ENCODE data around the gene TBCE. TPM values are rescaled to one million over a fixed set of nuclear protein-coding genes. Genes with fewer than 3 reads are reported as not detected.

TBCE gene
- total and polyA plus RNA-seq, 7 donors: 20.6 to 41.5 (median 26.8) TPM

DNA sequence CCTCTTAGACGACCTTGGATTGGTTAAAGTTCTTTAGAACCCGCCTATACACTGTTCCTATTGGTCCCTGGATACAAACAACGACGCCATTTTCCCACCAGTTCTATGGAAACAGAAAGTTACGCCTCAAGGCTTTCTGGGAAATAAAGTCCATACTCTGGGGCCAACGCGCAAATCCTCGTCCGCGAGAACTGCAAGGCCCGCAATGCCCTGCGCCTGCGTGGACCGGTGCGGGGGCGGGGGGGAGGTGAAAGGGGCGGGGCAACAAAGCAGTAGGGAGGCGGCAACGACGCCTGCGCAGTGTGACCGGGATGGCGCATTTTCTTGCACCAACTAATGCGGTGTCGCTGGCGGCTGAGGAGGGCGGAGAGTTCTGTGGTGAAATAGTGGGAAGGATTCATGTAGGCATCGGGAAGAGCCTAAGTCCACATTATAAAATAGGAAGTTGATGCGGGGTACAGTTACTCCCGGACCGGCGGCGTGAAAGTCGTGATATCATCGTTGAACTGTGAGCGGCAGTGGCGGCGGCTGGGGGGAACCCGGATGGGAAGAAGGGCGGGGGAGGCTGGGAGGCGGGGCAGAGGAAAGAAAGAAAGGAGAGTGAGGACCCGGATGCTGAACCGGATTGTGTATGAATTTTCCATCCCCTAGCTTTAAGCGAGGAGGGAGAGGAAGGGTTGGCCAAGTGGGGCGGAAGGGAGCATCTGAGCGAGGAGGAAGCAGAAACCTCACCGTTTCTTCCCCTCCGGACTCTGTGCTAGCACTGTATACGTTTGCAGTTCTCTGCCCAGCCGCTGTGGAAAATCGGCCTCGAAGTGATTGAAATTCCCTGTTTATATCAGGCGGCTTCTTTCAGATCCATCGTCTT lies 38.7 kb upstream of the TBCE start, which contains the start of gene GGPS1:
Gene GGPS1, plus strand, starts transcription at position 300 of the 868 bp plus-strand sequence. CDS start 6,695 bp downstream, outside the sequence.
- peak; percentile 91 to 94 (median 93) for ATAC-seq

GRCh38 chr1:235329139-235329902 lies 37.9 kb upstream of the TBCE start:
- no peaks in the 10 kb centered on the region for H3K27me3 ChIP-seq (ENCODE audit: insufficient read depth in 3 of 3, low read length in 2 of 3)
- H3K4me1 ChIP-seq: peaks cover 54% of the 10 kb centered on the region
- TF ChIP-seq, protein P1, sequence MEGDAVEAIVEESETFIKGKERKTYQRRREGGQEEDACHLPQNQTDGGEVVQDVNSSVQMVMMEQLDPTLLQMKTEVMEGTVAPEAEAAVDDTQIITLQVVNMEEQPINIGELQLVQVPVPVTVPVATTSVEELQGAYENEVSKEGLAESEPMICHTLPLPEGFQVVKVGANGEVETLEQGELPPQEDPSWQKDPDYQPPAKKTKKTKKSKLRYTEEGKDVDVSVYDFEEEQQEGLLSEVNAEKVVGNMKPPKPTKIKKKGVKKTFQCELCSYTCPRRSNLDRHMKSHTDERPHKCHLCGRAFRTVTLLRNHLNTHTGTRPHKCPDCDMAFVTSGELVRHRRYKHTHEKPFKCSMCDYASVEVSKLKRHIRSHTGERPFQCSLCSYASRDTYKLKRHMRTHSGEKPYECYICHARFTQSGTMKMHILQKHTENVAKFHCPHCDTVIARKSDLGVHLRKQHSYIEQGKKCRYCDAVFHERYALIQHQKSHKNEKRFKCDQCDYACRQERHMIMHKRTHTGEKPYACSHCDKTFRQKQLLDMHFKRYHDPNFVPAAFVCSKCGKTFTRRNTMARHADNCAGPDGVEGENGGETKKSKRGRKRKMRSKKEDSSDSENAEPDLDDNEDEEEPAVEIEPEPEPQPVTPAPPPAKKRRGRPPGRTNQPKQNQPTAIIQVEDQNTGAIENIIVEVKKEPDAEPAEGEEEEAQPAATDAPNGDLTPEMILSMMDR (IDR thresholded peaks at IDR 0.05): no peak
- ATAC-seq (peak in 1 of 4 donors; percentile 14), DNase-seq (peak in 1 of 2 donors; percentile 57)
- H3K4me3 ChIP-seq: peak overlapping the region; percentile 90
- WGBS, 3 donors: 3% methylated on average over 24 of the region's 24 CpGs
- no peaks in the 10 kb centered on the region for H3K36me3 ChIP-seq (ENCODE audit: insufficient read depth in 1 of 2, low read depth in 1 of 2)
- intact Hi-C loops (cut with DNase I): loop anchor here in 1 of 2 donors (1.0 to 2.0 kb wide), 3 partner anchors 37 to 88 kb away; partner anchors contain the start of gene TBCE
- H3K27ac ChIP-seq: peak overlapping the region; percentile 82
- H3K9me3 ChIP-seq: no peaks in the 10 kb centered on the region

More for the DNA sequence above, 38.7 kb upstream of the TBCE start, which contains the start of gene GGPS1:
- TF ChIP-seq, protein P1 (IDR thresholded peaks at IDR 0.05): no peak
- 0% methylated on average over 54 of the region's 54 CpGs for WGBS, 3 donors
- intact Hi-C loops (cut with DNase I): loop anchor here in 1 of 2 donors (1.0 to 2.0 kb wide), 3 partner anchors 38 to 89 kb away; partner anchors contain the start of gene TBCE
- Histone ChIP-seq H3K27ac (peak within 1 kb of the TSS; percentile 92), H3K9me3 (no peaks in the 10 kb centered on the region), H3K4me1 (peaks cover 55% of the 10 kb centered on the region), H3K4me3 (peak within 1 kb of the TSS; percentile 90), H3K36me3 (ENCODE audit: insufficient read depth in 1 of 2, low read depth in 1 of 2) (no peaks in the 10 kb centered on the region), H3K27me3 (ENCODE audit: insufficient read depth in 3 of 3, low read length in 2 of 3) (no peaks in the 10 kb centered on the region)
- DNase-seq: peak; percentile 98 to 99

GRCh38 chr1:235330918-235331285 lies 36.3 kb upstream of the TBCE start:
- TF ChIP-seq, protein P1 (IDR thresholded peaks at IDR 0.05): no peak
- Histone ChIP-seq H3K4me3 (peak overlapping the region; percentile 19), H3K36me3 (ENCODE audit: insufficient read depth in 1 of 2, low read depth in 1 of 2) (peaks cover 0 to 9% of the 10 kb centered on the region in 2 donors), H3K27me3 (ENCODE audit: insufficient read depth in 3 of 3, low read length in 2 of 3) (no peaks in the 10 kb centered on the region), H3K4me1 (peaks cover 38% of the 10 kb centered on the region), H3K9me3 (no peaks in the 10 kb centered on the region), H3K27ac (no peak overlapping the region)
- ATAC-seq (no peak), DNase-seq (no peak)
- WGBS, 3 donors: 90 to 93% (median 91%) methylated on average over 5 of the region's 5 CpGs
- intact Hi-C loops (cut with DNase I): loop anchor here in 1 of 2 donors (5.0 kb wide), 1 partner anchor 36 kb away; the partner anchor contains the start of gene TBCE

DNA sequence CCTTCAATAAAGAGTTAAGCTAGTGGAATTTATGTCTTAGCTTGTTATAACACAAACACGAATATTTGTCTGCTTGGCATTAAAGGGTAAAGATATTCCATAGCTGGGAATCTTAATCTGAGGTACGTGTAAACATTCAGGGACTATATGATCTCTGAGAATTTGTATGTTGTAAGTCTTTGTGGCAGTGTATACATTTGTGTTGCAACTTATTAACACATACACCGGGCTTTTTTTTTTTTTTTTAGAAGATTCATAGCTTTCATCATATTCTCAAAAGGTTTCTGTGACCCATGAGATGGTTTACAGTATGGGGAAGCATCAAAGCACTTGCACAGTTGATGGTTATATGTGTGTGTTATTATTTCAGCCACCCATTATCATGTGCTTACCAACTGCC lies 35.8 kb upstream of the TBCE start:
- WGBS, 3 donors: 58 to 67% (median 62%) methylated on average over 3 of the region's 3 CpGs
- H3K4me1 ChIP-seq: peaks cover 33% of the 10 kb centered on the region
- no peak for ATAC-seq

More for the DNA sequence above, 35.8 kb upstream of the TBCE start:
- H3K36me3 ChIP-seq (ENCODE audit: insufficient read depth in 1 of 2, low read depth in 1 of 2): peaks cover 0 to 14% of the 10 kb centered on the region in 2 donors
- no peaks in the 10 kb centered on the region for H3K9me3 ChIP-seq
- H3K4me3 ChIP-seq: no peak overlapping the region
- intact Hi-C loops (cut with DNase I): loop anchor here in 1 of 2 donors (5.0 kb wide), 1 partner anchor 36 kb away; the partner anchor contains the start of gene TBCE
- no peak overlapping the region for H3K27ac ChIP-seq
- no peak for DNase-seq
- no peaks in the 10 kb centered on the region for H3K27me3 ChIP-seq (ENCODE audit: insufficient read depth in 3 of 3, low read length in 2 of 3)
- TF ChIP-seq, protein P1 (IDR thresholded peaks at IDR 0.05): no peak
